ENCODE measurements around the gene SHC4.

SHC4 gene

GRCh38 chr15:48941904-48942303, 21.8 kb downstream of the SHC4 start:
- H3K9me3 Mint-ChIP-seq = no peaks in the 10 kb centered on the region
- H3K27me3 Mint-ChIP-seq (ENCODE audit: low read depth) = no peaks in the 10 kb centered on the region
- no peaks in the 10 kb centered on the region for H3K4me1 Mint-ChIP-seq
- H3K27ac Mint-ChIP-seq = no peak overlapping the region
- TF ChIP-seq CTCF (IDR thresholded peaks at IDR 0.05; ENCODE audit: unreplicated experiment in 3 of 3) = no peak
- no peak overlapping the region for H3K4me3 Mint-ChIP-seq
- no peaks in the 10 kb centered on the region for H3K36me3 Mint-ChIP-seq (ENCODE audit: low read depth)

- Mint-ChIP-seq H3K27ac (no peak overlapping the region), H3K4me1 (no peaks in the 10 kb centered on the region), H3K36me3 (ENCODE audit: low read depth) (no peaks in the 10 kb centered on the region), H3K27me3 (ENCODE audit: low read depth) (no peaks in the 10 kb centered on the region), H3K4me3 (no peak overlapping the region), H3K9me3 (no peaks in the 10 kb centered on the region)
- TF ChIP-seq CTCF (IDR thresholded peaks at IDR 0.05; ENCODE audit: unreplicated experiment in 3 of 3) = no peak
Measured at GRCh38 chr15:48940508-48940907, 23.2 kb downstream of the SHC4 start.

- TF ChIP-seq CTCF (IDR thresholded peaks at IDR 0.05; ENCODE audit: unreplicated experiment in 3 of 3) = no peak
- no peaks in the 10 kb centered on the region for H3K27me3 Mint-ChIP-seq (ENCODE audit: low read depth)
- no peaks in the 10 kb centered on the region for H3K36me3 Mint-ChIP-seq (ENCODE audit: low read depth)
- H3K9me3 Mint-ChIP-seq = no peaks in the 10 kb centered on the region
- no peak overlapping the region for H3K27ac Mint-ChIP-seq
- no peaks in the 10 kb centered on the region for H3K4me1 Mint-ChIP-seq
- no peak overlapping the region for H3K4me3 Mint-ChIP-seq
Measured at GRCh38 chr15:48939648-48940047, 24.1 kb downstream of the SHC4 start.

- no peaks in the 10 kb centered on the region for H3K27me3 Mint-ChIP-seq (ENCODE audit: low read depth)
- H3K36me3 Mint-ChIP-seq (ENCODE audit: low read depth) = no peaks in the 10 kb centered on the region
- H3K27ac Mint-ChIP-seq = no peak overlapping the region
- H3K9me3 Mint-ChIP-seq = no peaks in the 10 kb centered on the region
- TF ChIP-seq CTCF (IDR thresholded peaks at IDR 0.05; ENCODE audit: unreplicated experiment in 3 of 3) = no peak
- H3K4me1 Mint-ChIP-seq = no peaks in the 10 kb centered on the region
- H3K4me3 Mint-ChIP-seq = no peak overlapping the region
Measured at GRCh38 chr15:48937886-48938285, 25.8 kb downstream of the SHC4 start.

- no peaks in the 10 kb centered on the region for H3K27me3 Mint-ChIP-seq (ENCODE audit: low read depth)
- no peak for TF ChIP-seq CTCF (IDR thresholded peaks at IDR 0.05; ENCODE audit: unreplicated experiment in 3 of 3)
- H3K4me1 Mint-ChIP-seq = no peaks in the 10 kb centered on the region
- H3K4me3 Mint-ChIP-seq = no peak overlapping the region
- no peak overlapping the region for H3K27ac Mint-ChIP-seq
- H3K9me3 Mint-ChIP-seq = no peaks in the 10 kb centered on the region
- no peaks in the 10 kb centered on the region for H3K36me3 Mint-ChIP-seq (ENCODE audit: low read depth)
Measured at GRCh38 chr15:48936666-48937065, 27.1 kb downstream of the SHC4 start.

GRCh38 chr15:48935236-48935635, 28.5 kb downstream of the SHC4 start:
- H3K4me3 Mint-ChIP-seq = no peak overlapping the region
- H3K27ac Mint-ChIP-seq = no peak overlapping the region
- no peak for TF ChIP-seq CTCF (IDR thresholded peaks at IDR 0.05; ENCODE audit: unreplicated experiment in 3 of 3)
- no peaks in the 10 kb centered on the region for H3K36me3 Mint-ChIP-seq (ENCODE audit: low read depth)
- no peaks in the 10 kb centered on the region for H3K9me3 Mint-ChIP-seq
- H3K27me3 Mint-ChIP-seq (ENCODE audit: low read depth) = no peaks in the 10 kb centered on the region
- no peaks in the 10 kb centered on the region for H3K4me1 Mint-ChIP-seq

Measured in nephron (organoid).